ENCODE data around the gene FNDC3A. TPM values are rescaled to one million over a fixed set of nuclear protein-coding genes. Genes with fewer than 3 reads are reported as not detected.
"Not testable (repeated sequence)": the region's sequence is repeated elsewhere in the genome, so short reads cannot be mapped to it uniquely, and the experiment has no call there.

Gene FNDC3A
- total RNA-seq, 4 donors from 2014 or later = 21.9 to 59.7 (median 40.1) TPM

- in situ Hi-C loops (cut with MboI; ENCODE audit: low pct_ligation_motif_present in 1 of 4, low pct_unique_long_range_greater_than_20kb in 1 of 4, low sequenced_read_pairs in 3 of 4) = no loop called here
Measured at GRCh38 chr13:49124693-49125304, 149.1 kb downstream of the FNDC3A start.

DNA sequence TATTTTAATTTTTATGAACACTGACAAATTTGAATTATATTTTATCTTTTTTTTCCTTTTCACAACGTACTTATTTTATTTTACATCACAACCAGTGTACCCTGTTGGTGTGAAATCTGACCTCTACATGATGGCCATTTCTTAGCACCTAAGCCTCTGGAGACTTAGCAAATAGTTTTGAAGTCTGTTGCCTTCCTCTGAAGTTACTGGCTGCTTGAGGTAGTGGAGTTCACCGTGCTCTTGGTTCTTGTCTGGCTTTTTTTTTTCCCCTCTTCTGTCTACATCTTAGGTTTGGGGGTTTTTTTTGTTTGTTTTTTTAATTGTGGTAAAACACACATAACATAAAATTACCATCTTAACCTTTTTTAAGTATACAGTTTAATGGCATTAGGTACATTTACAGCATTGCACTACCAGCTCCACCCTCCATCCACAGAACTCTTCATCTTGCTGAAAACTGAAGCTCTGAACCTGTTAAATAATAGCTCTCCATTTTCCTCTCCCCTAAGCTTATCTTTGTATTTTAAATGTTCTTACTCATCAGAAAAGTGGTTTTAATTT lies 150.3 kb downstream of the FNDC3A start:
- WGBS, 2 donors (ENCODE audit: low coverage in 1 of 2) = 50 to 78% methylated on average over 2 of the region's 2 CpGs
- Histone ChIP-seq H3K9me3 (no peaks in the 10 kb centered on the region), H3K36me3 (peaks cover 0 to 9% (median 1%) of the 10 kb centered on the region in 4 donors), H3K4me3 (no peak overlapping the region), H3K4me1 (peaks cover 0 to 15% (median 6%) of the 10 kb centered on the region in 4 donors), H3K27me3 (no peaks in the 10 kb centered on the region), H3K27ac (no peak overlapping the region)
- intact Hi-C loops (cut with DNase I; ENCODE audit: low total_unique reads) = no loop called here
- TF ChIP-seq EP300 (IDR thresholded peaks at IDR 0.05; ENCODE audit: low read depth) (no peak), POLR2A (IDR thresholded peaks at IDR 0.05) (no peak), POLR2AphosphoS5 (IDR thresholded peaks at IDR 0.05) (no peak)
- TF ChIP-seq, protein P1, sequence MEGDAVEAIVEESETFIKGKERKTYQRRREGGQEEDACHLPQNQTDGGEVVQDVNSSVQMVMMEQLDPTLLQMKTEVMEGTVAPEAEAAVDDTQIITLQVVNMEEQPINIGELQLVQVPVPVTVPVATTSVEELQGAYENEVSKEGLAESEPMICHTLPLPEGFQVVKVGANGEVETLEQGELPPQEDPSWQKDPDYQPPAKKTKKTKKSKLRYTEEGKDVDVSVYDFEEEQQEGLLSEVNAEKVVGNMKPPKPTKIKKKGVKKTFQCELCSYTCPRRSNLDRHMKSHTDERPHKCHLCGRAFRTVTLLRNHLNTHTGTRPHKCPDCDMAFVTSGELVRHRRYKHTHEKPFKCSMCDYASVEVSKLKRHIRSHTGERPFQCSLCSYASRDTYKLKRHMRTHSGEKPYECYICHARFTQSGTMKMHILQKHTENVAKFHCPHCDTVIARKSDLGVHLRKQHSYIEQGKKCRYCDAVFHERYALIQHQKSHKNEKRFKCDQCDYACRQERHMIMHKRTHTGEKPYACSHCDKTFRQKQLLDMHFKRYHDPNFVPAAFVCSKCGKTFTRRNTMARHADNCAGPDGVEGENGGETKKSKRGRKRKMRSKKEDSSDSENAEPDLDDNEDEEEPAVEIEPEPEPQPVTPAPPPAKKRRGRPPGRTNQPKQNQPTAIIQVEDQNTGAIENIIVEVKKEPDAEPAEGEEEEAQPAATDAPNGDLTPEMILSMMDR (IDR thresholded peaks at IDR 0.05) = no peak
- no peak for DNase-seq
- in situ Hi-C loops (cut with MboI; ENCODE audit: low pct_ligation_motif_present in 1 of 4, low pct_unique_long_range_greater_than_20kb in 1 of 4, low sequenced_read_pairs in 3 of 4) = no loop called here

More at GRCh38 chr13:49124693-49125304, 149.1 kb downstream of the FNDC3A start:
- WGBS, 2 donors (ENCODE audit: low coverage in 1 of 2) = 44 to 51% methylated on average over 5 of the region's 5 CpGs
- Histone ChIP-seq H3K27ac (peak overlapping the region in 1 of 4 donors; percentile 3), H3K27me3 (no peaks in the 10 kb centered on the region), H3K36me3 (peaks cover 0 to 7% (median 0%) of the 10 kb centered on the region in 4 donors), H3K4me3 (no peak overlapping the region), H3K9me3 (no peaks in the 10 kb centered on the region), H3K4me1 (peaks cover 0 to 15% (median 6%) of the 10 kb centered on the region in 4 donors)
- DNase-seq = no peak
- TF ChIP-seq POLR2AphosphoS5 (IDR thresholded peaks at IDR 0.05) (no peak), POLR2A (IDR thresholded peaks at IDR 0.05) (no peak), EP300 (IDR thresholded peaks at IDR 0.05; ENCODE audit: low read depth) (no peak)
- TF ChIP-seq, protein P1 (IDR thresholded peaks at IDR 0.05) = no peak
- intact Hi-C loops (cut with DNase I; ENCODE audit: low total_unique reads) = no loop called here

GRCh38 chr13:49132479-49133002 lies 156.8 kb downstream of the FNDC3A start:
- Histone ChIP-seq H3K4me1 (peaks cover 0 to 5% (median 0%) of the 10 kb centered on the region in 4 donors), H3K27ac (peak overlapping the region in 3 of 4 donors; percentile 7 to 43 (median 20)), H3K4me3 (no peak overlapping the region), H3K27me3 (no peaks in the 10 kb centered on the region), H3K36me3 (peaks cover 0 to 37% (median 15%) of the 10 kb centered on the region in 4 donors), H3K9me3 (no peaks in the 10 kb centered on the region)
- intact Hi-C loops (cut with DNase I; ENCODE audit: low total_unique reads) = no loop called here
- TF ChIP-seq, protein P1 (IDR thresholded peaks at IDR 0.05) = no peak
- TF ChIP-seq EP300 (IDR thresholded peaks at IDR 0.05; ENCODE audit: low read depth) (no peak), POLR2AphosphoS5 (IDR thresholded peaks at IDR 0.05) (no peak), POLR2A (IDR thresholded peaks at IDR 0.05) (no peak)
- in situ Hi-C loops (cut with MboI; ENCODE audit: low pct_ligation_motif_present in 1 of 4, low pct_unique_long_range_greater_than_20kb in 1 of 4, low sequenced_read_pairs in 3 of 4) = no loop called here
- 40 to 68% methylated on average over 1 of the region's 1 CpG for WGBS, 2 donors (ENCODE audit: low coverage in 1 of 2)
- no peak for DNase-seq

DNA sequence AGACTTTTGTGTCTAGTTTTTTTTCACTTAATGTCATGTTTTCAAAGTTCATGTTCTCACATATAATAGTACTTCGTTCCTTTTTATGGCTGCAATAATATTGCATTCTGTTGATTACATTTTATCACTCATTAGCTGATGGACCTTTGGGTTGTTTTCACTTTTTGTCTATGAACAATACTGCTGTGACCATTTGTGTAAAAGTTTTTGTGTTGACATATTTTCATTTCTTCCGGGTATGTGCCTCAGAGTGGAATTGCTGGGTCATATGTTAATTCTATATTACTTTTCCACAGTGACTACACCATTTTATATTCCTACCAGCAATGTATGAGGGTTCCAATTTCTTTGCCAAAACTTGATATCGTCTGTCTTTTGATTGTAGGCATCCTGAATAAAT lies 158.6 kb downstream of the FNDC3A start:
- Histone ChIP-seq H3K4me3 (no peak overlapping the region), H3K9me3 (no peaks in the 10 kb centered on the region), H3K4me1 (peaks cover 0 to 5% (median 0%) of the 10 kb centered on the region in 4 donors), H3K27me3 (no peaks in the 10 kb centered on the region), H3K36me3 (peaks cover 0 to 52% (median 17%) of the 10 kb centered on the region in 4 donors), H3K27ac (no peak overlapping the region)
- in situ Hi-C loops (cut with MboI; ENCODE audit: low pct_ligation_motif_present in 1 of 4, low pct_unique_long_range_greater_than_20kb in 1 of 4, low sequenced_read_pairs in 3 of 4) = no loop called here
- intact Hi-C loops (cut with DNase I; ENCODE audit: low total_unique reads) = no loop called here
- 68 to 84% methylated on average over 3 of the region's 3 CpGs for WGBS, 2 donors (ENCODE audit: low coverage in 1 of 2)
- no peak for TF ChIP-seq EP300 (IDR thresholded peaks at IDR 0.05; ENCODE audit: low read depth)
- no peak for TF ChIP-seq POLR2A (IDR thresholded peaks at IDR 0.05)
- no peak for TF ChIP-seq POLR2AphosphoS5 (IDR thresholded peaks at IDR 0.05)
- TF ChIP-seq, protein P1 (IDR thresholded peaks at IDR 0.05) = no peak
- no peak for DNase-seq

- in situ Hi-C loops (cut with MboI; ENCODE audit: low pct_ligation_motif_present in 1 of 4, low pct_unique_long_range_greater_than_20kb in 1 of 4, low sequenced_read_pairs in 3 of 4); H3K27ac ChIP-seq; DNase-seq; intact Hi-C loops (cut with DNase I; ENCODE audit: low total_unique reads); H3K4me3 ChIP-seq; H3K9me3 ChIP-seq; H3K4me1 ChIP-seq; H3K27me3 ChIP-seq: not testable (repeated sequence)
- WGBS, 2 donors (ENCODE audit: low coverage in 1 of 2) = 60 to 99% methylated on average over 1 to 7 of the region's 7 CpGs
- peaks cover 0 to 56% (median 14%) of the 10 kb centered on the region in 4 donors for H3K36me3 ChIP-seq
Measured at GRCh38 chr13:49137138-49137643, 161.5 kb downstream of the FNDC3A start.

Measured in transverse colon (tissue), 4 donors.